ENCODE data around the gene UPK1A. TPM values are rescaled to one million over a fixed set of nuclear protein-coding genes. Genes with fewer than 3 reads are reported as not detected.

Gene UPK1A
- total and polyA plus RNA-seq, 9 donors: 0.06 to 0.20 TPM; not detected in 7

DNA sequence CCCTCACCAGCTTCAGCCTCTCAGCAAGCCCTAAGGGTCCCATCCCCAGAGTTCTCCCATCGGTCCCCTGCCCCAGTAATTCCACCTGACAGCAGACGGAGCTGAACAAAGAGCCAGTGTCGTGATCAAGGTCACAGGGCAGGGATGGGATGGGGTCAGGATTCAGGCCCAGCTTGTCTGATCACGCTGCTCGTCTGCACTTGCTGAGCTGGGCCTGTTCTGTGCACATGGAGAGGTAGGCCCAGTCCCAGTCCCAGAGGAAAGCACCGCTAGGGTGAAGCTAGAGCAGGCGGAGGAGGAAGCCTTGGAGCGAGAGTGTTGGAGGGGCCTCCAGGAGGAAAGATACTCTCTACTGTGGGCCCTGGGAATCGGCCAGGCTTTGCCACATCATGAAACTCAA, 44.6 kb upstream of the UPK1A start:
- TF ChIP-seq EP300 (IDR thresholded peaks at IDR 0.05): no peak
- TF ChIP-seq POLR2A (IDR thresholded peaks at IDR 0.05): no peak
- no peak for TF ChIP-seq CTCF (IDR thresholded peaks at IDR 0.05)
- intact Hi-C loops (cut with DNase I): no loop called here
- whole genome bisulfite sequencing, 3 donors: 78 to 88% (median 86%) methylated on average over 9 of the region's 9 CpGs
- no peak overlapping the region for H3K27ac ChIP-seq
- no peak for DNase-seq
- H3K9me3 ChIP-seq: no peaks in the 10 kb centered on the region
- H3K4me1 ChIP-seq (ENCODE audit: insufficient read depth): no peaks in the 10 kb centered on the region
- H3K4me3 ChIP-seq: no peak overlapping the region
- no peaks in the 10 kb centered on the region for H3K27me3 ChIP-seq
- no peaks in the 10 kb centered on the region for H3K36me3 ChIP-seq

- DNase-seq: no peak
- 82 to 90% (median 83%) methylated on average over 13 of the region's 13 CpGs for WGBS, 3 donors
- Histone ChIP-seq H3K4me3 (no peak overlapping the region), H3K9me3 (no peaks in the 10 kb centered on the region), H3K27me3 (no peaks in the 10 kb centered on the region), H3K27ac (no peak overlapping the region), H3K4me1 (ENCODE audit: insufficient read depth) (no peaks in the 10 kb centered on the region), H3K36me3 (no peaks in the 10 kb centered on the region)
- TF ChIP-seq EP300 (IDR thresholded peaks at IDR 0.05): no peak
- intact Hi-C loops (cut with DNase I): no loop called here
Measured at GRCh38 chr19:35622750-35623149, 43.6 kb upstream of the UPK1A start.

GRCh38 chr19:35623327-35624010, 42.8 kb upstream of the UPK1A start:
- intact Hi-C loops (cut with DNase I): no loop called here
- no peak for TF ChIP-seq POLR2A (IDR thresholded peaks at IDR 0.05)
- TF ChIP-seq CTCF (IDR thresholded peaks at IDR 0.05): no peak
- TF ChIP-seq EP300 (IDR thresholded peaks at IDR 0.05): no peak

GRCh38 chr19:35628264-35628564, 38.1 kb upstream of the UPK1A start:
- 3 to 10% (median 3%) methylated on average over 9 of the region's 9 CpGs for WGBS, 3 donors
- intact Hi-C loops (cut with DNase I): no loop called here
- Histone ChIP-seq H3K27ac (peak overlapping the region; percentile 90 to 97), H3K36me3 (no peaks in the 10 kb centered on the region), H3K4me3 (peak overlapping the region; percentile 61), H3K27me3 (no peaks in the 10 kb centered on the region), H3K4me1 (ENCODE audit: insufficient read depth) (peaks cover 4% of the 10 kb centered on the region), H3K9me3 (no peaks in the 10 kb centered on the region)
- TF ChIP-seq EP300 (IDR thresholded peaks at IDR 0.05) (no peak), CTCF (IDR thresholded peaks at IDR 0.05) (no peak), POLR2A (IDR thresholded peaks at IDR 0.05) (no peak)
- DNase-seq: no peak

More at GRCh38 chr19:35623327-35624010, 42.8 kb upstream of the UPK1A start:
- no peaks in the 10 kb centered on the region for H3K36me3 ChIP-seq
- 83 to 87% (median 85%) methylated on average over 6 of the region's 6 CpGs for WGBS, 3 donors
- DNase-seq: no peak
- H3K27me3 ChIP-seq: no peaks in the 10 kb centered on the region
- H3K4me1 ChIP-seq (ENCODE audit: insufficient read depth): no peaks in the 10 kb centered on the region
- no peaks in the 10 kb centered on the region for H3K9me3 ChIP-seq
- no peak overlapping the region for H3K27ac ChIP-seq
- H3K4me3 ChIP-seq: no peak overlapping the region

GRCh38 chr19:35628565-35629331, 37.6 kb upstream of the UPK1A start, which contains the start of gene RBM42:
Gene RBM42, plus strand, starts transcription at chr19:35629036. Its CDS starts 118 bp downstream, at chr19:35629154.
- Histone ChIP-seq H3K4me3 (peak within 1 kb of the TSS; percentile 61), H3K36me3 (no peaks in the 10 kb centered on the region), H3K4me1 (ENCODE audit: insufficient read depth) (peaks cover 4% of the 10 kb centered on the region), H3K27ac (peak within 1 kb of the TSS; percentile 90 to 97), H3K27me3 (no peaks in the 10 kb centered on the region), H3K9me3 (no peaks in the 10 kb centered on the region)
- intact Hi-C loops (cut with DNase I): no loop called here
- peak in 1 of 3 donors; percentile 35 for TF ChIP-seq CTCF (IDR thresholded peaks at IDR 0.05)
- peak; percentile 74 for TF ChIP-seq POLR2A (IDR thresholded peaks at IDR 0.05)
- no peak for TF ChIP-seq EP300 (IDR thresholded peaks at IDR 0.05)
- peak; percentile 96 to 99 (median 98) for DNase-seq
- 0 to 1% (median 0%) methylated on average over 28 to 56 of the region's 56 CpGs for WGBS, 3 donors

All from ovary (tissue), 9 donors.